H1 (cell line): ENCODE measurements around the gene HMX1. TPM values are rescaled to one million over a fixed set of nuclear protein-coding genes. Genes with fewer than 3 reads are reported as not detected.

Experiments used
- BACH1 ChIP-seq: IDR thresholded peaks from 2 replicates; pipeline ENCODE4 v1.6.1; 2012; ENCODE audit warnings: low read length, improper control_type of control experiment
- CHD7 ChIP-seq: fragments of 300-600 bp; sonication (generic); IDR thresholded peaks from 2 replicates; pipeline ENCODE4 v1.7.1; 2012; ENCODE audit warnings: low read length, moderate library complexity, mild to moderate bottlenecking, inconsistent platforms; ENCODE audit not compliant: insufficient replicate concordance
- SP4 ChIP-seq: IDR thresholded peaks from 2 replicates; pipeline ENCODE4 v1.6.1; 2012; ENCODE audit warnings: low read length, inconsistent platforms
- polyA plus RNA-seq, 7 experiments: library from polyadenylated mRNA; depleted of rRNA in 3 of 7; stranded (reverse) in 5 of 7; unstranded in 2 of 7; fragments of >200 nt in 5 of 7; fragments of 200-250 nt in 2 of 7; gene quantifications; 1 replicate in 5 of 7; 2 replicates in 1 of 7; 4 replicates in 1 of 7; pipeline versions ENCODE4 v1.2.1 to v1.2.3, GENCODE V29; 2011 to 2013; ENCODE audit warnings: missing spikeins in 2 of 7, mixed read lengths in 2 of 7
- total RNA-seq: library from RNA; stranded (reverse); fragmentation: NEBNext Ultra II Directional; extraction: Animal tissue kit (Norgen Biotek cat#: 25700); gene quantifications from 2 replicates; pipeline ENCODE4 v1.2.1, GENCODE V29; 2021

Gene HMX1
- total and polyA plus RNA-seq, 2 of the 8 experiments (the other 6 are each of a cell fraction or from before 2014, with no cell fraction given): 0.26 TPM; not detected in 1

- TF ChIP-seq CHD7 (no peak), BACH1 (no peak), SP4 (no peak)
- TF ChIP-seq, all 59 proteins: peak for 0
Observed at GRCh38 chr4:8917321-8917811, 45.7 kb upstream of the HMX1 start (continued).
